GM23338 (cell line): ENCODE data around the gene JMJD7.

Experiments used
- CREB1 ChIP-seq: fragments of 250-450 bp; sonication (Bioruptor Pico); IDR thresholded peaks from 2 replicates; pipeline ENCODE4 v1.5.0; 2020; ENCODE audit warnings: low read depth, mild to moderate bottlenecking, moderate library complexity
- CTCF ChIP-seq, 2 experiments: fragments of 200-600 bp in 1 of 2; sonication (generic) in 1 of 2; conservative IDR thresholded peaks; 2 replicates each; pipeline versions ENCODE4 v1.5.1 to v1.6.1; 2016 to 2017; ENCODE audit warnings: antibody characterized with exemption in 2 of 2, low read depth in 2 of 2, mild to moderate bottlenecking in 2 of 2, moderate library complexity in 1 of 2
- EZH2 ChIP-seq: fragments of 200-600 bp; sonication (generic); IDR thresholded peaks from one replicate; pipeline ENCODE4 v1.8.0; 2017; ENCODE audit warnings: antibody characterized with exemption, mild to moderate bottlenecking, low read depth; ENCODE audit not compliant: unreplicated experiment
- EZH2phosphoT487 ChIP-seq: fragments of 200-600 bp; sonication (generic); IDR thresholded peaks from one replicate; pipeline ENCODE4 v1.8.1; 2018; ENCODE audit warnings: antibody characterized with exemption; ENCODE audit not compliant: unreplicated experiment
- NANOG ChIP-seq: IDR thresholded peaks from 2 replicates; pipeline ENCODE4 v1.6.1; 2016; ENCODE audit warnings: antibody characterized with exemption, borderline replicate concordance
- POLR2AphosphoS5 ChIP-seq: IDR thresholded peaks from 2 replicates; pipeline ENCODE4 v1.6.1; 2016; ENCODE audit warnings: antibody characterized with exemption, low read depth
- ZNF114 ChIP-seq: fragments of 250-450 bp; sonication (Bioruptor Pico); IDR thresholded peaks from 2 replicates; pipeline ENCODE4 v1.5.0; 2020; ENCODE audit warnings: mild to moderate bottlenecking, moderate library complexity
- ZNF331 ChIP-seq: fragments of 250-450 bp; sonication (Bioruptor Pico); IDR thresholded peaks from 2 replicates; pipeline ENCODE4 v1.5.0; 2020; ENCODE audit warnings: low read depth, mild to moderate bottlenecking, moderate library complexity
- TF ChIP-seq, protein P1 (sequence below): IDR thresholded peaks from one replicate; pipeline ENCODE4 v1.6.1; 2018; ENCODE audit warnings: antibody characterized with exemption; ENCODE audit not compliant: unreplicated experiment

DNA sequence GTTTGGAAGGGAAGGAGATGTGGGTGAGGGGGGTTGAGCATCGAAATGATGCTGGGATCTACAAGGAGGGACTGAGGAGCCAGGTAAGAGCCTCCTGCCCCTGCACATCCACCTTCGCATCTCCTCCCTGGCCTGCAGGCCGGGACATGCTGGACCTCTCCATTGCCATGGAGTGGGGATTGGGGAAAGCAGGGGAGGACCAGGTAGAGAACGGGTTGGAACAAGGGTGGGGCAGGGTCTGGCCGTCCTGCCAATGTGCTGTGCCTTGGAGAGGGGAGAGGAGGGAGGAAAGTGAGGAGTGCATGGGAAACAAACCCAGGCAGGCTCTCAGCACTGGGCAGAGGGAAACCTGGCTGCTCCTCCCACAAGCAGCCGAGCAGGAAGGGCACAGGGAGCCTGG, 21.3 kb downstream of the JMJD7 start:
- TF ChIP-seq NANOG (no peak), CTCF (conservative IDR thresholded peaks at IDR 0.05; ENCODE audit: low read depth in 2 of 2) (no peak), EZH2 (no peak), POLR2AphosphoS5 (no peak), CREB1 (no peak), ZNF114 (CRISPR knock-in tag) (no peak), EZH2phosphoT487 (no peak), ZNF331 (CRISPR knock-in tag) (no peak)
- TF ChIP-seq, protein P1, sequence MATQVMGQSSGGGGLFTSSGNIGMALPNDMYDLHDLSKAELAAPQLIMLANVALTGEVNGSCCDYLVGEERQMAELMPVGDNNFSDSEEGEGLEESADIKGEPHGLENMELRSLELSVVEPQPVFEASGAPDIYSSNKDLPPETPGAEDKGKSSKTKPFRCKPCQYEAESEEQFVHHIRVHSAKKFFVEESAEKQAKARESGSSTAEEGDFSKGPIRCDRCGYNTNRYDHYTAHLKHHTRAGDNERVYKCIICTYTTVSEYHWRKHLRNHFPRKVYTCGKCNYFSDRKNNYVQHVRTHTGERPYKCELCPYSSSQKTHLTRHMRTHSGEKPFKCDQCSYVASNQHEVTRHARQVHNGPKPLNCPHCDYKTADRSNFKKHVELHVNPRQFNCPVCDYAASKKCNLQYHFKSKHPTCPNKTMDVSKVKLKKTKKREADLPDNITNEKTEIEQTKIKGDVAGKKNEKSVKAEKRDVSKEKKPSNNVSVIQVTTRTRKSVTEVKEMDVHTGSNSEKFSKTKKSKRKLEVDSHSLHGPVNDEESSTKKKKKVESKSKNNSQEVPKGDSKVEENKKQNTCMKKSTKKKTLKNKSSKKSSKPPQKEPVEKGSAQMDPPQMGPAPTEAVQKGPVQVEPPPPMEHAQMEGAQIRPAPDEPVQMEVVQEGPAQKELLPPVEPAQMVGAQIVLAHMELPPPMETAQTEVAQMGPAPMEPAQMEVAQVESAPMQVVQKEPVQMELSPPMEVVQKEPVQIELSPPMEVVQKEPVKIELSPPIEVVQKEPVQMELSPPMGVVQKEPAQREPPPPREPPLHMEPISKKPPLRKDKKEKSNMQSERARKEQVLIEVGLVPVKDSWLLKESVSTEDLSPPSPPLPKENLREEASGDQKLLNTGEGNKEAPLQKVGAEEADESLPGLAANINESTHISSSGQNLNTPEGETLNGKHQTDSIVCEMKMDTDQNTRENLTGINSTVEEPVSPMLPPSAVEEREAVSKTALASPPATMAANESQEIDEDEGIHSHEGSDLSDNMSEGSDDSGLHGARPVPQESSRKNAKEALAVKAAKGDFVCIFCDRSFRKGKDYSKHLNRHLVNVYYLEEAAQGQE = no peak
